ENCODE measurements around the gene MYO18A.
A peak's percentile ranks its signal among the peaks of the same experiment; 100 is the strongest.
"Not testable (repeated sequence)": the region's sequence is repeated elsewhere in the genome, so short reads cannot be mapped to it uniquely, and the experiment has no call there.

MYO18A gene

DNA sequence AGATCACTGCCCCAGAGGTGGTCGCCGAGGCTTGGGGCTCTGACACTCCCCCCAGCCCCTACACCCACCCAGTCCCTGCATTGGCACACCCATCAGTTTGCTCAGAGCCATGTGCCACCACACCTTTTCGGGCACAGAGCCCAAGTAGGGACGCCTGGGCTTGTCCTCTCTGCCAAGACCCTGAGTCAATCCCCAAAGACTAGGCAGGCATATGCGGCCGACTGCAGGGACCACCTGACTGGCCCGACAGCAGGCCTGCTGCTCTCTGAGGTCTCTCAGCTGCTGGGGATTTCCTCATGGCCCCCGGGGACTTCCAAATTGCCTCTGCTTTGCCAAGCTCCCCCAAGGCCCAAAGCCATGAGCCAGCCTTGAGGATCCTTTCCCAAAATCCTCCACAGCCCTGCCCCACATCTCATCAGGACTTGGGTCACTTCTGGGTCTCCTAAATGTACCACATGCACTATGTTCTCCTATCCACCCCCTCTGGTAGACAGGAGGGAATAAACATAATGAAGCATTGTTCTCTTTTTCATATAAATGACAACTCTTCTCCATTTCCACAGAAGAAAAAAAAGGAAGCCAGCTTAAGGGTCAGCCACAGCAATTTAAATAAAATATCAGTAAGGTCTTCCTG, 30.6 kb downstream of the MYO18A start:
- no peak for DNase-seq (ENCODE audit: low read depth, low spot score)

GRCh38 chr17:29148790-29149430, 31.3 kb downstream of the MYO18A start:
- DNase-seq (ENCODE audit: low read depth, low spot score) = peak; percentile 85

- no peak for DNase-seq (ENCODE audit: low read depth, low spot score)
These were observed 31.9 kb downstream of the MYO18A start for GRCh38 chr17:29148257-29148789.

DNA sequence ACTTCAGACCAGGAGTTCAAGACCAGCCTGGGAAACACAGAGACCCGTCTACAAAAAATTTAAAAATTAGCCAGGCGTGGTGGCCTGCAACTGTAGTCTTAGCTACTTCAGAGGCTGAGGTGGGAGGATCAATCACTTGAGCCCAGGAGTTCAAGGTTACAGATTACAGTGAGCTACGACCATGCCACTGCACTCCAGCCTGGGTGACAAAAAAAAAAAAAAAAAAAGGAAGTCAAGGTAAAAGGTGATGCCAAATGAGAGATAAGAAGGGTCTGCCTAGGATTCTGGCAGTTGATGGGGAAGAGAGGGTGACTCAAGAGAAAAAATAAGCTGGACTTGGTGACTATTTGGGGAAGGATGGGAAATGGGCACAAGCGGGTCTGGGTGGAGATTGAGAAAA, 32.5 kb downstream of the MYO18A start:
- no peak for DNase-seq (ENCODE audit: low read depth, low spot score)

DNA sequence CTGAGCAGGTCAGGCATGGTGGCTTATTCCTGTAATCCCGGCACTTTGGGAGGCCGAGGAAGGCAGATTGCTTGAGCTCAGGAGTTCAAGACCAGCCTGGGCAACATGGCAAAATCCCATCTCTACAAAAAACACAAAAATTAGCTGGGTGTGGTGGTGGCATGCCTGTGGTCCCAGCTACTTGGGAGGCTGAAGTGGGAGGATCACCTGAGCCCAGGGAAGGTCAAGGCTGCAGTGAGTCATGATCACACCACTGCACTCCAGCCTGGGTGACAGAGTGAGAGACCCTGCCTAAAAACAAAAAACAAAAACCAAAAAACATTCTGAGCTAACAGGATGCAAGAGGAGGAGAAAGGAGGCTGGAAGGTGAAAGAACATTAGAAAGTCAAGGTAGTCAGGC, 33.0 kb downstream of the MYO18A start:
- not testable (repeated sequence) for DNase-seq (ENCODE audit: low read depth, low spot score)

DNA sequence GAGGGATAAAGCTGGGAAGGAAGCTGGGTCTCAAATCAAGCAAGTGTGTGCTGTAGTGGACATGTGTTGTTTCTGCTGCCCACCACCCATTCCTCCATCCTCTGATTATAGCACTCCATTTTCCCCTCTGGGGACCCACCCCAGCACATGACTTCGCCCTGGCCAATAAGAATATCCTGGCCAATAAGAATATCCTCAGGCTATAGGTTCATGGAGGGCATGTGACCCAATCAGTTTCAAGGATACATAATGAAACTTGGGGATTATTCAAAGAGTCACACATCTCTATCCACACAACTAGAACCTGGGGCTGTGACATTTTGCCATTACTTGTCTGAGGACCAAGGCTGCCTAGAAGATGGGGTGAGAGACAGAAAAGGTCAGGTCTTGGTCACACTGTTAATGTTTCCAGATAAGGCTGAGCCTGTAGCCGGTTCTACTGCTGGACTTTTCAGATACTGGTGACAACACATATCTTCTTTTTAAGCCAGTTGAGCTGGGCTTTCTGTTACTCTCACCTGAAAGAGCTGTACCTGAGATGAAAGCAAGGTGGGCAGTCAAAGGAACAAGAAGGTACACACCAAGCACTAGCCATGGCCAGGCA, 33.7 kb downstream of the MYO18A start:
- no peak for DNase-seq (ENCODE audit: low read depth, low spot score)

- DNase-seq (ENCODE audit: low read depth, low spot score) = peak; percentile 21
These were observed 34.7 kb downstream of the MYO18A start for GRCh38 chr17:29145289-29146073.

DNA sequence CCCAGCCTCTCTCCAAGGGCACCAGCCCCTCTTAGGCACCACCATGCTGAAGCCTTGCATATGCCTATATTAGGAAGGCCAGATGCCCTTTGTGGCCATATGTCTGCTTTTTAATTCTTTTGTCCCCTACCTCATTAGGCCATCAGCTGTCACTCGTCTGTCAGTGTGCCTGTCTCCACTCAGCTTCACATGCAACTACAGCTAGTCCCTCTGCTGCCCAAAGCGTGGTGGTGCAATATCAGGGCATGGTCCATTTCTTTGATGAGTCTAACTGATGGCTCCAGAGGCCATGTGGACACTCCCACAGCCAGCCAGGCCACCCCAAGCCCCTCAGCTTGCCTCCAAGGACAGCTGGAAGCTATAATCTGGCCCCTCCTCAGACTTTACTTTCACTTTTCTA, 36.3 kb downstream of the MYO18A start:
- no peak for DNase-seq (ENCODE audit: low read depth, low spot score)

- DNase-seq (ENCODE audit: low read depth, low spot score) = no peak
These were observed 38.7 kb downstream of the MYO18A start for GRCh38 chr17:29141514-29141876.

DNA sequence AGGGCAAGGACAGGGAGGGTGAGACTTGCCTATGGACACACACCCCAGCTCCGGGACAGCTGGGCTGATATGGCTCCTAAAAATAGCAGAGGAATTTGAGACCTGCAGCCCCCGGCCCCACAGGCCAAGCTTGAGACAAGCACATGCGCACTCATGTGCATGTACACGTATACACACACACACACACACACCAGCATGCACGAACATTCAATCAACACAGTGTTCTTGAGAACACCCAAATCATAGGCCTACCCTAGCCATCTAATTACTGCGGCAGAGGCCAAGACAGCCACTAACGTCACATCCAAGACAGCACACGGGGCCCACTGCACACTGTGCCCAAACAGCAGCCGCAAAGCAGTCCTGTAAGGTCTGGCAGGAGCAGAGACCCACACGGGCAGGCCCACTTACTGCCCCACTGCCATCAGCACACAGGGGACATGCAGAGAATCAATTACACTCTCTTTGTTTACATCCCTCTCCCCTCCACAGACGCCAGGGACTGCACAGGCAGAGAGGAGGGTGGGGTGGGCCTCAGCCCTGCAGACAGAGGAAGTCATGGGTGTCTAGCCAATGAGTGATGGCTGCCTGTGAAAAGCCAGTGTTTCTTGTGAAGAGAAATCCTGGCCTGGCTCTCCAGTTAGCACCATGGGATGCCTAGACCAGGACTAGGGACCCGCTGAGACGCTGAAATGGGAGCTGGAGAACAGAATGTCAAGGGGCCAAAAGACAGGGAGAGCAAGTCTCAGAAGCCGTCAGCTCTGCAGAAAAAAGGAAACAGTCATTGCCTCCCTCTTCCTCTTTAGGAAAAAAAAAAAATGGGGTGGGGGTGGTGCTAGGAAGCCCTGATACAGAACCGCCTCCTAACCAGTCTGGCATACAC, 39.3 kb downstream of the MYO18A start:
- no peak for DNase-seq (ENCODE audit: low read depth, low spot score)

DNA sequence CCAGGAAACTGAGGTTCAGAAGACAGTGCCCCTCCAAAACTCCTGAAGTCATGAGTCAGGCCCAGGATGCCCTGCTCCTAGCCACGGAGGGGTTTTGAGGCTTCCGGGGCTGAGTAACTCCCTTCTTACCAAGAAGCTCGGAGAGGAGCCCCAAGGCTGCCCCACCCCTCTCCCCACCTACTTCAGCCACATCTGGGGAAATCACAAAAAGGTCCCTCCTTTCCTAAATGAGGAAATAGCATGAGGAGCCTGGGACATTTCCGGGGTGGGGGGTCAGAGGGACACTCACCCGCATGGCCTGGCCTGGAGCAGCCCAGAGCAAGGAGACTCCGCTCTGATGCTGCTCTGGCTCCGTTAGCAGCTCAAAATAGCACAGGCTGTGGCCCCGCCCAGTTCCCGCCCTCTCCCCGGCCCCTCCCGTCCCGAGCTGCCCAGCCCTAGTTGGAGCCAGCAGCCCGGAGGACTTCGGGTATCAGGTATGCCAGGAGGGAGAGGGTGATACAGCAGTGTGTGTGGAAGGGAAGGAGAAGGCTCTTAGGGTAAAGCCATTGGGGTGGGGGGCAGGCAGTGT, 40.1 kb downstream of the MYO18A start:
- DNase-seq (ENCODE audit: low read depth, low spot score) = peak; percentile 48

GRCh38 chr17:29138971-29139691, 41.1 kb downstream of the MYO18A start:
- DNase-seq (ENCODE audit: low read depth, low spot score) = no peak

- DNase-seq (ENCODE audit: low read depth, low spot score) = peak; percentile 24
These were observed 41.8 kb downstream of the MYO18A start for GRCh38 chr17:29138184-29138955.

- DNase-seq (ENCODE audit: low read depth, low spot score) = no peak
These were observed 43.0 kb downstream of the MYO18A start for GRCh38 chr17:29136998-29137730.

DNA sequence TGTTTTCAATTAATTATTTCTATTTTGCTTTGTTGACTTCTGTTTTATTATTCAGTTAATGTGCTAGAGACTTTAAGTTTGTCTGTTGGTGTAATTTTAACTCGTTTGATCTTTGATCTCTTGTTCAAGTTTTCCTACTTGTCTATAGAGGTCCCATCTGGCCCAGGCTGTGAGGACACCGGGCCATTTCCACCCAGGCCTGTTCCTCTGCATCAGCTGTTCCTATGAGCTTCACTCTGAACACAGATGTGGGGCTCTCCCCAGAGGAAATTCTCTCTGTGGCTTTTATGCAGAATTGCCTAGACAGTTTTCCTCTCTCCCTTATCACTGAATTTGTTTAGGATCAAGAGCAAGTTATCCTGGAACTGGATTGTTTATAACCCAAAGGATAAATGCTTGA, 44.7 kb downstream of the MYO18A start:
- DNase-seq (ENCODE audit: low read depth, low spot score) = no peak

DNA sequence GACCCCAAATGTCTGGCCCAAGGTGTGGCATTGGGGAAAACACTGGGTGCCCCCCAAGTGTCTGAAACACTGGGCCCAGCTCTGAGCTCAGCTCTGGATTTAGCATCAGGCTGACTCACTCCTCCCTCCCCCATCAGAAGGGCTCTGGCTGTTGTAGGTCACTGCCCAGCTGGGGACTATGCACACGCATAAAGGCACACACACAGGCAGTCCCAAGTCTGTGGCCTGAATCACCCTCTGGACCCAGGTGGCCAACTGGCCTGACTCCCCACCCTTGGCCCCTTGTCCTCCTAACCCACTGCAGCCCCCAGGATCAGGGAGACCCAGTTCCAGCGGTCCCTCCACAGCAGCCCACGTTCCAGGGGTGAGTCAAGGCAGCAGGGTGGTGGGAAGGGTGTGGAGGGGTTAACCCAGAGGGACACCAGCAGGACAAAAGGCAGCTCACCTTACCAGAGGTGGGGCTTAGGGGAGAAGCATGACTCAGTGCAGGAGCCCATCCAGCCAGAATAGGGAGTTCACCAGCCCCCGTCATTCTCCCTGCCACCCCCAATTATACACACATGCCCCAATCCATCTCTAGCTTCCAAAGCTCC, 47.0 kb downstream of the MYO18A start:
- no peak for DNase-seq (ENCODE audit: low read depth, low spot score)

DNA sequence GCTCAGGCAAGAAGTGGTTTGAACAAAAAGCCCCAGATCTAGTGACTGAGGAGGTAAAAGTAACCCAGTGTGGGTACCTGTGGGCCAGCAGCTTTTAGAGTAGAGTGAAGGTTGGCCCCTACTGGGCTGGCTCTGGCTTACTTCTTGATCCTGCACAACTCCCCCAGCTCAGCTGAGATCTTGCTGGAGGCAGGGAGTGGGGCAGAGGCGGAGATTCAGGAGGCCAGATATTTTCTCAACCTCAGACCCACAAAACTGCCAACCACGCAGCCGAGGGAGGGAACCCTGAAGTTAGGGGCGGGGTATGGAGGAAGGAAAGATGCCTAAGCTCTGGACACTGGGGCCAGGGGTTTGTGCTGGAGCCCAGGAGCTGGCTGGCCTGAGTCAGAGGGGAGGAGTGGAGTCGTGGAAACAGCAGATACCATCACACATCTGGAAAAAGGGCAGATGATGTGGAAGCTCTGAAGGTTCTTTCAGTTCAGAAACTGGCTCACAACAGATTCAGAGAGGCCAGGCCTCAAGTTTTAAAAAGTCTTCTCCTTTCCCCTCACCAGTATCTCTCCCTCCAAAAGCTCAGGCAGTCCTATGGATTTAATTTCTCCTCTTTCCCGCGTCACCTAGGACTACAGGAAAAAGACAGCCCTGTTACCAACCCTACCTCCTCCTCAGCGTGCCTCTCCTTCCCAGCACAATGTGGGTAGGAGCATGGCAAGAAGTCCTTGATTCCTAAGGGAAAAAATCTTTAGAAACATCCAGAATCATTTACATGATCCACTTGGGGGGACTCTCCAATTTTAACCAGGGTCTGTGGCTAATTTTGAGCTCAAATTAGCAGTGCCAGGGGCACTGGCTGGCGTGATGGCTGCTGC, 48.1 kb downstream of the MYO18A start:
- DNase-seq (ENCODE audit: low read depth, low spot score) = no peak

Measured in activated naive CD8-positive, alpha-beta T cell treated with anti-CD3 and anti-CD28 coated beads, Interleukin-2, amount 50 U/mL, for 16 hours (primary cell).